H1 (cell line): ENCODE data around the gene TRIM44. TPM values are rescaled to one million over a fixed set of nuclear protein-coding genes. Genes with fewer than 3 reads are reported as not detected.

Source experiments
- CTCF ChIA-PET: fragments of 300-600 bp; sonication (Branson Sonifier 250); formaldehyde crosslinking; loops from one replicate; lab custom pipeline; 2021; ENCODE audit not compliant: partially characterized antibody; lab: Charles Lee
- POLR2A ChIA-PET: fragments of 300-600 bp; sonication (Branson Sonifier 250); formaldehyde crosslinking; loops from one replicate; lab custom pipeline; 2021; ENCODE audit warnings: inconsistent platforms; ENCODE audit not compliant: partially characterized antibody; lab: Charles Lee
- DNase-seq, 2 experiments: peaks; one replicate each; pipeline versions ENCODE4 v3.0.0 to v3.0.0-alpha.2; 2010 to 2022; ENCODE audit warnings: low spot score in 2 of 2, low read depth in 1 of 2, mixed read lengths in 1 of 2
- FAIRE-seq: peaks from 2 replicates; lab custom pipeline; 2011; peaks lifted over from hg19 to GRCh38; lab: Jason Lieb, UNC
- H2AFZ ChIP-seq: 2 replicates; pipeline ENCODE4 v1.8.1; 2012; ENCODE audit warnings: low read length, inconsistent platforms
- H2AK5ac ChIP-seq: 2 replicates; pipeline ENCODE4 v1.6.1; 2013; ENCODE audit warnings: low read depth, low read length
- H2BK120ac ChIP-seq: replicated peaks from 2 replicates; pipeline ENCODE3; 2013; ENCODE audit warnings: low read depth, low read length, inconsistent platforms
- H2BK12ac ChIP-seq: 2 replicates; pipeline ENCODE4 v1.6.1; 2013; ENCODE audit warnings: low read depth, low read length
- H2BK15ac ChIP-seq: 2 replicates; pipeline ENCODE4 v1.6.1; 2013; ENCODE audit warnings: low read length
- H2BK20ac ChIP-seq: 2 replicates; pipeline ENCODE4 v1.6.1; 2013; ENCODE audit warnings: low read length
- H2BK5ac ChIP-seq: 2 replicates; pipeline ENCODE4 v1.6.1; 2013; ENCODE audit warnings: low read depth, low read length
- H3K14ac ChIP-seq: 2 replicates; pipeline ENCODE4 v1.6.1; 2013; ENCODE audit warnings: inconsistent platforms; ENCODE audit not compliant: insufficient read length
- H3K18ac ChIP-seq: 2 replicates; pipeline ENCODE4 v1.6.1; 2013; ENCODE audit warnings: low read length; ENCODE audit errors: extremely low read depth
- H3K23ac ChIP-seq: 2 replicates; pipeline ENCODE4 v1.6.1; 2013; ENCODE audit warnings: inconsistent platforms; ENCODE audit not compliant: insufficient read length
- H3K23me2 ChIP-seq: 2 replicates; pipeline ENCODE4 v1.6.1; 2013; ENCODE audit warnings: low read depth, low read length
- H3K27ac ChIP-seq: 2 replicates; pipeline ENCODE4 v1.6.1; 2011; ENCODE audit warnings: low read depth, low read length, inconsistent platforms
- H3K27me3 ChIP-seq, 4 experiments: replicated peaks in 1 of 4; 1 replicate in 1 of 4; 2 replicates in 3 of 4; pipeline versions ENCODE4 v1.6.1 to v1.8.1; 2011 to 2013; ENCODE audit warnings: low read length in 3 of 4, mild to moderate bottlenecking in 3 of 4, inconsistent platforms in 2 of 4, mixed read lengths in 2 of 4, moderate library complexity in 1 of 4; ENCODE audit not compliant: control insufficient read depth in 3 of 4, insufficient read depth in 3 of 4; ENCODE audit errors: extremely low read depth in 1 of 4
- H3K36me3 ChIP-seq, 4 experiments: 2 replicates each; pipeline versions ENCODE4 v1.6.1 to v1.8.1; 2011 to 2013; ENCODE audit warnings: mild to moderate bottlenecking in 4 of 4, low read length in 3 of 4, moderate library complexity in 2 of 4, control low read depth in 1 of 4, inconsistent platforms in 1 of 4; ENCODE audit not compliant: insufficient read depth in 4 of 4, control insufficient read depth in 2 of 4
- H3K4ac ChIP-seq: replicated peaks from 2 replicates; pipeline ENCODE3; 2013; ENCODE audit warnings: low read length, low read depth, mixed read lengths, inconsistent platforms; ENCODE audit not compliant: insufficient read length
- H3K4me1 ChIP-seq, 4 experiments: replicated peaks in 1 of 4; 1 replicate in 1 of 4; 2 replicates in 3 of 4; pipeline versions ENCODE4 v1.6.1 to v1.8.1; 2011 to 2013; ENCODE audit warnings: low read length in 3 of 4, inconsistent platforms in 2 of 4, mixed read lengths in 1 of 4; ENCODE audit not compliant: insufficient read depth in 4 of 4, control insufficient read depth in 3 of 4
- H3K4me2 ChIP-seq, 2 experiments: 2 replicates each; pipeline versions ENCODE4 v1.6.1 to v1.8.1; 2011 to 2013; ENCODE audit warnings: low read depth in 2 of 2, low read length in 2 of 2, control low read depth in 1 of 2, inconsistent platforms in 1 of 2, mild to moderate bottlenecking in 1 of 2; ENCODE audit not compliant: insufficient read depth in 1 of 2
- H3K4me3 ChIP-seq, 4 experiments: fragments of 200-600, 300-600 bp in 1 of 4; sonication (generic), shearing (Covaris generic), sonication (Bioruptor Twin) in 1 of 4; 2 replicates each; pipeline versions ENCODE4 v1.5.1 to v1.8.1; 2011 to 2016; ENCODE audit warnings: low read length in 4 of 4, low read depth in 3 of 4, control low read depth in 2 of 4, inconsistent platforms in 2 of 4, mild to moderate bottlenecking in 2 of 4, mixed read lengths in 1 of 4, moderate library complexity in 1 of 4; ENCODE audit not compliant: insufficient read depth in 2 of 4; ENCODE audit errors: extremely low read depth in 1 of 4
- H3K56ac ChIP-seq: replicated peaks from 2 replicates; pipeline ENCODE3; 2013; ENCODE audit warnings: low read depth, mild to moderate bottlenecking, mixed read lengths, low read length, inconsistent platforms; ENCODE audit not compliant: insufficient read length
- H3K79me1 ChIP-seq: 2 replicates; pipeline ENCODE4 v1.6.1; 2013; ENCODE audit warnings: low read depth, low read length, control low read depth
- H3K79me2 ChIP-seq, 2 experiments: 2 replicates each; pipeline versions ENCODE4 v1.6.1 to v1.8.1; 2012 to 2013; ENCODE audit warnings: low read length in 2 of 2, mild to moderate bottlenecking in 2 of 2, inconsistent platforms in 1 of 2; ENCODE audit not compliant: insufficient read depth in 2 of 2, control insufficient read depth in 1 of 2
- H3K9ac ChIP-seq, 4 experiments: replicated peaks in 1 of 4; 1 replicate in 1 of 4; 2 replicates in 3 of 4; pipeline versions ENCODE4 v1.6.1 to v1.8.1; 2011 to 2013; ENCODE audit warnings: low read depth in 3 of 4, low read length in 3 of 4, control low read depth in 2 of 4, mild to moderate bottlenecking in 2 of 4, moderate library complexity in 2 of 4, inconsistent platforms in 1 of 4; ENCODE audit errors: extremely low read depth in 1 of 4
- H3K9me3 ChIP-seq, 2 experiments: 2 replicates each; pipeline versions ENCODE4 v1.6.1 to v1.8.1; 2012 to 2013; ENCODE audit warnings: mild to moderate bottlenecking in 2 of 2, moderate library complexity in 2 of 2, control low read depth in 1 of 2, inconsistent platforms in 1 of 2, low read depth in 1 of 2, low read length in 1 of 2, mixed read lengths in 1 of 2; ENCODE audit not compliant: insufficient read depth in 2 of 2
- H4K20me1 ChIP-seq, 2 experiments: replicated peaks in 1 of 2; 2 replicates each; pipeline versions ENCODE3 to v1.8.1; 2011 to 2013; ENCODE audit warnings: inconsistent platforms in 2 of 2, low read length in 2 of 2, mild to moderate bottlenecking in 1 of 2; ENCODE audit not compliant: insufficient read depth in 2 of 2, control insufficient read depth in 1 of 2
- H4K5ac ChIP-seq: 2 replicates; pipeline ENCODE4 v1.6.1; 2013; ENCODE audit warnings: low read length, low read depth, mixed read lengths, inconsistent platforms; ENCODE audit not compliant: insufficient read length
- H4K8ac ChIP-seq: 2 replicates; pipeline ENCODE4 v1.8.0; 2013; ENCODE audit warnings: mild to moderate bottlenecking, moderate library complexity, low read length, inconsistent platforms; ENCODE audit not compliant: insufficient read depth; ENCODE audit errors: extremely low read depth
- H4K91ac ChIP-seq: replicated peaks from 2 replicates; pipeline ENCODE3; 2013; ENCODE audit warnings: low read length, mixed read lengths, inconsistent platforms; ENCODE audit not compliant: insufficient read length
- CHD2 ChIP-seq: IDR thresholded peaks from 2 replicates; pipeline ENCODE4 v1.6.1; 2012; ENCODE audit warnings: low read length, improper control_type of control experiment
- CTBP2 ChIP-seq: IDR thresholded peaks from 2 replicates; pipeline ENCODE4 v1.7.0; 2011; ENCODE audit warnings: borderline replicate concordance, mild to moderate bottlenecking, moderate library complexity, mixed read lengths, low read length; ENCODE audit not compliant: insufficient read depth, insufficient read length
- RAD21 ChIP-seq, 2 experiments: IDR thresholded peaks in 1 of 2; conservative IDR thresholded peaks in 1 of 2; 2 replicates each; pipeline ENCODE4 v1.6.1; 2011; ENCODE audit warnings: low read depth in 2 of 2, low read length in 2 of 2, improper control_type of control experiment in 1 of 2, inconsistent platforms in 1 of 2, mild to moderate bottlenecking in 1 of 2, moderate library complexity in 1 of 2
- RBBP5 ChIP-seq: IDR thresholded peaks from 2 replicates; pipeline ENCODE4 v1.7.1; 2012; ENCODE audit warnings: low read depth, mild to moderate bottlenecking, inconsistent platforms, low read length, moderate library complexity, borderline replicate concordance
- RFX5 ChIP-seq: IDR thresholded peaks from 2 replicates; pipeline ENCODE4 v1.6.1; 2011; ENCODE audit warnings: low read depth, low read length, improper control_type of control experiment, borderline replicate concordance
- YY1 ChIP-seq: IDR thresholded peaks from 2 replicates; pipeline ENCODE4 v1.6.1; 2011; ENCODE audit warnings: low read depth, mild to moderate bottlenecking, low read length
- WGBS, 2 experiments: shearing (Covaris generic) in 1 of 2; methylation state at CpG; one replicate each; pipeline versions ENCODE4 v1.1.6 to v1.1.7; 2013 to 2015; ENCODE audit warnings: low lambda C conversion rate in 2 of 2, mixed read lengths in 2 of 2, inconsistent platforms in 1 of 2, low coverage in 1 of 2, missing lambda C conversion rate in 1 of 2; ENCODE audit not compliant: insufficient replicate concordance in 2 of 2, insufficient coverage in 1 of 2, insufficient read length in 1 of 2; ENCODE audit errors: extremely low coverage in 1 of 2, missing lambda C conversion rate in 1 of 2; 5-methylcytosine and 5-hydroxymethylcytosine counted together
- polyA plus RNA-seq, 7 experiments: library from polyadenylated mRNA; depleted of rRNA in 3 of 7; stranded (reverse) in 5 of 7; unstranded in 2 of 7; fragments of >200 nt in 5 of 7; fragments of 200-250 nt in 2 of 7; gene quantifications; 1 replicate in 5 of 7; 2 replicates in 1 of 7; 4 replicates in 1 of 7; pipeline versions ENCODE4 v1.2.1 to v1.2.3, GENCODE V29; 2011 to 2013; ENCODE audit warnings: missing spikeins in 2 of 7, mixed read lengths in 2 of 7
- total RNA-seq: library from RNA; stranded (reverse); fragmentation: NEBNext Ultra II Directional; extraction: Animal tissue kit (Norgen Biotek cat#: 25700); gene quantifications from 2 replicates; pipeline ENCODE4 v1.2.1, GENCODE V29; 2021
- TF ChIP-seq, protein P1 (sequence below): IDR thresholded peaks from 2 replicates; pipeline ENCODE4 v1.6.1; 2012; ENCODE audit warnings: inconsistent platforms

The TRIM44 gene
- total and polyA plus RNA-seq, 2 of the 8 experiments (the other 6 are each of a cell fraction or from before 2014, with no cell fraction given): 13.9 to 34.4 TPM

DNA sequence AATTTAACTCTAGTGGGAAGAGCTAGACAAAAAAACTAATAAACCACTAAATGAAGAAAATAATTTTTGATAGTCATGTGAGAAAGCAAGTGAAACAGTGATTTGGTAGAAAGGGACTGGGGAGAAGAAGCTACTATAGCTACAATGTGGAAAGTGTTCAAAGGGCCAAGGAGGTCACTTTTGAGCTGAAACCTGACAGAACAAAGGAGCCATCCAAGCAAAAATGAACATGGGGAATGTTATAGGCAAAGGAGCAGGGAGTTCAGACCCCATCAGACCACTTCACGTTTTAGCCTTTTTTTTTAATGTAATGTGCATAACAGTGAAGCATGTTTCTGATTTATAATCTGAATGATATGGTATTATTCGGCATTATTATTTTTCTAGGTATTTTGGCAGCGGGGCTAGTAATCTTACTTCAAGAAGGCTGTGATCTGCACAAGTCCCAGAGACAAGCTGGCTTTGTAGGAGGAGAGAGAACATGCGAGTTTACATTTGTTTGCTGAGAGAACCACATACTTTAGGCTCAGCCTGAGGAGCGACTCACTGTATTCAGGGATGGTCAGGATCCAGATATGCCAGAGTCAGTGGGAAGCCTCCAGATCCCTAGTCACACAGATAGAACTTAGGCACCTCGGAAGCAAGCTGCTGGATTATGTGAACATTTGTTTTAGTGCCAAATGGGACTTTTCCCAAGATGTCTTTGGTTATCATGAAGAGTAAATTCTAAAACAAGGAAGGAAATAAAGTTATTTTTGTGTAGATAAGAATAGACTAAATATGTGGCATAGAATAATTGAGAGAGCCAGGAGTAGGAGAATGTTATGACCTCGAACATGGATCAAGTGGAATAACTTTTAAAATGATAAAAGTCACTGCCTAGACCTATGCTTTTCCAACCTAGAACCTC, 118.6 kb downstream of the TRIM44 start:
- Histone ChIP-seq H2BK20ac (no peak overlapping the region), H3K79me2 (no peaks in the 10 kb centered on the region), H2BK12ac (no peak overlapping the region), H3K36me3 (no peaks in the 10 kb centered on the region), H3K9me3 (peaks cover 0 to 3% of the 10 kb centered on the region in 2 experiments; a peak in 1 of 4 replicates), H3K9ac (no peak overlapping the region), H3K23ac (no peak overlapping the region), H3K4me2 (no peak overlapping the region), H3K56ac (no peak overlapping the region), H4K91ac (no peak overlapping the region), H3K23me2 (no peaks in the 10 kb centered on the region), H4K20me1 (no peaks in the 10 kb centered on the region), H4K5ac (no peak overlapping the region), H3K18ac (no peak overlapping the region), H2BK15ac (no peak overlapping the region), H2BK5ac (no peak overlapping the region), H2BK120ac (no peak overlapping the region), H3K27ac (no peak overlapping the region), H3K79me1 (no peaks in the 10 kb centered on the region), H3K27me3 (no peaks in the 10 kb centered on the region), H2AK5ac (no peak overlapping the region), H3K4me3 (no peak overlapping the region), H3K4me1 (peaks cover 0 to 2% (median 1%) of the 10 kb centered on the region in 4 experiments; a peak in 2 of 7 replicates), H4K8ac (no peak overlapping the region), H2AFZ (no peak overlapping the region), H3K14ac (no peak overlapping the region), H3K4ac (no peak overlapping the region)
- POLR2A ChIA-PET: interaction anchor here (0.6 kb wide), 1 partner anchor 1055 kb away, joined by 3 read pairs; no protein-coding TSS in a partner anchor
- DNase-seq (no peak), FAIRE-seq (no peak)
- WGBS, 2 experiments: 80% methylated on average over 7 of the region's 7 CpGs; no CpG with 5 or more reads in 1 of the 2 experiments
- CTCF ChIA-PET: interaction anchor here (0.6 to 2.9 kb wide), 8 partner anchors 11 to 594 kb away, joined by 3 to 12 read pairs (median 4); no protein-coding TSS in a partner anchor
- TF ChIP-seq RAD21 (IDR thresholded peaks at IDR 0.05 in 1 of 2, conservative IDR thresholded peaks at IDR 0.05 in 1 of 2; ENCODE audit: low read depth in 2 of 2, low read length in 2 of 2) (no peak), YY1 (no peak), RFX5 (no peak), RBBP5 (no peak), CHD2 (no peak), CTBP2 (no peak)
- TF ChIP-seq, protein P1, sequence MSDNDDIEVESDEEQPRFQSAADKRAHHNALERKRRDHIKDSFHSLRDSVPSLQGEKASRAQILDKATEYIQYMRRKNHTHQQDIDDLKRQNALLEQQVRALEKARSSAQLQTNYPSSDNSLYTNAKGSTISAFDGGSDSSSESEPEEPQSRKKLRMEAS: no peak
